Activated naive CD4-positive, alpha-beta T cell treated with anti-CD3 and anti-CD28 coated beads, Interleukin-2, amount 50 U/mL, for 72 hours (primary cell): ENCODE measurements around the gene ABCF2. TPM values are rescaled to one million over a fixed set of nuclear protein-coding genes. Genes with fewer than 3 reads are reported as not detected.

ENCODE experiments used
- total RNA-seq, 2 donors: library from RNA; stranded (reverse); gene quantifications; one replicate each; pipeline ENCODE4 v1.2.3, GENCODE V29; 2022

ABCF2 gene
- total RNA-seq, 2 donors from 2014 or later = 23.5 to 33.6 TPM

Other genes with a start within 250 kb of the ABCF2 start
- gene KCNH2, start 248.9 kb downstream of the ABCF2 start, total RNA-seq = under 1 TPM; 0.41 to 0.72 TPM
- gene NOS3, start 236.2 kb downstream of the ABCF2 start, total RNA-seq = 10 to 100 TPM in 1 of 2 donors, 1 to 10 TPM in 1; 1.8 to 12.7 TPM
- gene ATG9B, start 202.7 kb downstream of the ABCF2 start, total RNA-seq = 10 to 100 TPM in 1 of 2 donors, 1 to 10 TPM in 1; 1.1 to 14.9 TPM
- gene ABCB8, start 198.8 kb downstream of the ABCF2 start, total RNA-seq = 10 to 100 TPM; 42.6 to 78.3 TPM
- gene ASIC3, start 178.7 kb downstream of the ABCF2 start, total RNA-seq = 10 to 100 TPM in 1 of 2 donors, 1 to 10 TPM in 1; 7.6 to 19.7 TPM
- 10 to 100 TPM; 13.0 to 19.4 TPM for gene CDK5, start 169.3 kb downstream of the ABCF2 start, total RNA-seq
- gene SLC4A2, start 167.6 kb downstream of the ABCF2 start, total RNA-seq = 10 to 100 TPM; 48.9 to 99.6 TPM
- gene FASTK, start 146.4 kb downstream of the ABCF2 start, total RNA-seq = 10 to 100 TPM; 27.0 to 62.0 TPM
- gene TMUB1, start 143.7 kb downstream of the ABCF2 start, total RNA-seq = 10 to 100 TPM; 25.8 to 60.5 TPM
- 10 to 100 TPM; 26.0 to 52.2 TPM for gene AGAP3, start 140.7 kb downstream of the ABCF2 start, total RNA-seq
- under 1 TPM in 1 of 2 donors, not detected in 1; 0.31 TPM for gene GBX1, start 59.5 kb downstream of the ABCF2 start, total RNA-seq
- not detected for gene ASB10, start 40.0 kb downstream of the ABCF2 start, total RNA-seq
- 1 to 10 TPM in 1 of 2 donors, not detected in 1; 1.2 TPM for gene H2BK1, start 16.7 kb downstream of the ABCF2 start, total RNA-seq
- 10 to 100 TPM; 26.7 to 29.3 TPM for gene CHPF2, start 5.3 kb upstream of the ABCF2 start, total RNA-seq
- gene SMARCD3, start 21.5 kb upstream of the ABCF2 start, total RNA-seq = 1 to 10 TPM; 2.4 to 10.0 TPM
- 100 to 1,000 TPM in 1 of 2 donors, 10 to 100 TPM in 1; 46.1 to 102 TPM for gene NUB1, start 114.6 kb upstream of the ABCF2 start, total RNA-seq
- gene WDR86, start 182.8 kb upstream of the ABCF2 start, total RNA-seq = not detected
- under 1 TPM in 1 of 2 donors, not detected in 1; 0.61 TPM for gene CRYGN, start 212.9 kb upstream of the ABCF2 start, total RNA-seq